AG10803 (cell line): ENCODE data around the gene LRP1-AS.

ENCODE experiments used
- DNase-seq: peaks from one replicate; pipeline ENCODE4 v3.0.0; 2010; ENCODE audit warnings: low read depth
- H3K4me3 ChIP-seq: 2 replicates; pipeline ENCODE4 v1.5.1; 2011; ENCODE audit warnings: mild to moderate bottlenecking, low read length, control low read depth
- TF ChIP-seq, protein P1 (sequence below): conservative IDR thresholded peaks from 2 replicates; pipeline ENCODE4 v1.5.1; 2011; ENCODE audit warnings: mild to moderate bottlenecking, low read length, control low read depth, inconsistent platforms

Gene LRP1-AS

DNA sequence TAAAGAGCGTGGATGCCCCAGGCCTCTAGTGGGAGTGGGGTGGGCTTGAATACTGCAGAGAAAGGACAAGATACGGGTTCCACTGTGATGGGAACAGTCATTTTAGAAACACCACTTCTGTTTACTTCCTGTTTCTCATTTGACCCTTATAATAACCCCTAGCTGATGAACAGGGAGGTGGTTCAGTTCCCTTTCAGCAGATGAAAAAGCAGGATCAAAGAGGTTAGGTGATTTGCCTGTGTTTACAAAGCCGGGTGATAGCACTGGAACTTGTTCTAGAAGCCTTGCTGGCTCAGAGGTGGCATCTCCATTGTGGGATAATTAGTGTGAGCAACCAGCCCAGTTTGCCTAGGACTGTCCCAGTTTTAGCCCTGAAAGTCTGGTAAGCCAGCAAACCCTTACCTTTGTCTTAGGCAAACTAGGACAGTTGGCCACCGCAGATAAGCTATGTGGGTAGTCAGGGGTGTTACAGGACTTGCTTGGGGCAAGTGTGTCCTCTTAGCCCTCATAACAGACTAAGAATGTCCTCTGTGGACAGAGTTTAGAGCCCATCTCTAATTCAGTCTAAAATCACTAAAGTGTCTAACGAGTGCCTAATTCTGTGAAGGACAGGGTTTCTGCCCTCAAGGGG, 7.5 kb upstream of the LRP1-AS start:
- TF ChIP-seq, protein P1, sequence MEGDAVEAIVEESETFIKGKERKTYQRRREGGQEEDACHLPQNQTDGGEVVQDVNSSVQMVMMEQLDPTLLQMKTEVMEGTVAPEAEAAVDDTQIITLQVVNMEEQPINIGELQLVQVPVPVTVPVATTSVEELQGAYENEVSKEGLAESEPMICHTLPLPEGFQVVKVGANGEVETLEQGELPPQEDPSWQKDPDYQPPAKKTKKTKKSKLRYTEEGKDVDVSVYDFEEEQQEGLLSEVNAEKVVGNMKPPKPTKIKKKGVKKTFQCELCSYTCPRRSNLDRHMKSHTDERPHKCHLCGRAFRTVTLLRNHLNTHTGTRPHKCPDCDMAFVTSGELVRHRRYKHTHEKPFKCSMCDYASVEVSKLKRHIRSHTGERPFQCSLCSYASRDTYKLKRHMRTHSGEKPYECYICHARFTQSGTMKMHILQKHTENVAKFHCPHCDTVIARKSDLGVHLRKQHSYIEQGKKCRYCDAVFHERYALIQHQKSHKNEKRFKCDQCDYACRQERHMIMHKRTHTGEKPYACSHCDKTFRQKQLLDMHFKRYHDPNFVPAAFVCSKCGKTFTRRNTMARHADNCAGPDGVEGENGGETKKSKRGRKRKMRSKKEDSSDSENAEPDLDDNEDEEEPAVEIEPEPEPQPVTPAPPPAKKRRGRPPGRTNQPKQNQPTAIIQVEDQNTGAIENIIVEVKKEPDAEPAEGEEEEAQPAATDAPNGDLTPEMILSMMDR = no peak
- no peak for DNase-seq
- H3K4me3 ChIP-seq = no peak overlapping the region

GRCh38 chr12:57154076-57154475, 6.7 kb upstream of the LRP1-AS start:
- H3K4me3 ChIP-seq = no peak overlapping the region
- DNase-seq = no peak
- TF ChIP-seq, protein P1 = no peak

- no peak for DNase-seq
- no peak overlapping the region for H3K4me3 ChIP-seq
- TF ChIP-seq, protein P1 = no peak
Observed at GRCh38 chr12:57153415-57153997, 6.1 kb upstream of the LRP1-AS start.

DNA sequence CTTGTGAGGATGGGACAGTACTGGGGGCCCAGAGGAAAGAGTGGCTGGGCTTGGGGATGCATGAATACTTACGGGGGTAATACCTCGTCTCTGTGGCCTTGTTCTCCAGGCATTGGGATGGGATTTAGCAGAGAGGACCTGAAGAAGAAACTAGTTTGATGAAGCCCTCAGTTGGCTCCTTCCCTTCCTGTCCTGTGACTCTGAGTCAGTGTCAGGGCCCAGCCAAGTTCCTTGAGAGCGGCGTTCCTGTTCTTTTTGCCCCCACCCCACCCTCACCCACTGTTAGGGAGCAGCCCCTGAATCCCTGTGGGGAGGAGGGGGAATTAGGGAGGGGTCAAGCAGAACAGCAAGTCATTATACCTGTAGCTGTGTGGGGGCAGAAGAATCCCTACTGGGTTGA, 5.2 kb upstream of the LRP1-AS start:
- no peak overlapping the region for H3K4me3 ChIP-seq
- peak; percentile 72 for DNase-seq
- TF ChIP-seq, protein P1 = no peak

- H3K4me3 ChIP-seq = peak overlapping the region; percentile 24
Observed at GRCh38 chr12:57151741-57152630, 4.6 kb upstream of the LRP1-AS start.

DNA sequence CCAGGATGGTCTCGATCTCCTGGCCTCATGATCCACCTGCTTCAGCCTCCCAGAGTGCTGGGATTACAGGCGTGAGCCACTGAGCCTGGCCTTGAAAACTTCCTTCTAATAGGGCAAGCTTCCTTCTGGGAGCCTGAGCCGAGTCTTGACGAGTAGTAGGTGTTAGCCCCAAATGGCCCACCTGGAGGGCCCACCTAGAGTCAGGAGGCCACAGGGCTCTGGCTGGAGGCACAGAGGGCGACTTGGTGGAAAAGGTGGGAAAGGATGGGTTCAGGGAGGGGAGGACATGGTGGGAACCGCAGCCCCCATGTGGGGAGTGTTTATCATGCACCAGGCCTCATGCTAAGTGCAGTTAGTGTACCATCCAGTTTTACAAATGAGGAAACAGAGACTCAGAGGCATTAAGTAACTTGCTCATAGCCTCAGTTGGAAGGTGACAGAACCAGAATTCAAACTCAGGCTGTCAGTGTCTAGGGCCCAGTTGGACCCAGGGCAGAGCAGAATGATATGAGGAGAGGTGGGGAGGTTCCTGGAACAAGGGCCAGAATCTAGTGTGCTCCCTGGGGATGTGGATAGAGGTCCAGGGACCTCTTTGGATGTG, 3.1 kb upstream of the LRP1-AS start:
- DNase-seq = no peak
- no peak overlapping the region for H3K4me3 ChIP-seq
- TF ChIP-seq, protein P1 = no peak

More at GRCh38 chr12:57151741-57152630, 4.6 kb upstream of the LRP1-AS start:
- TF ChIP-seq, protein P1 = no peak
- DNase-seq = peak; percentile 97
